OCI-LY7 (cell line): ENCODE data around the gene SLC39A10. TPM values are rescaled to one million over a fixed set of nuclear protein-coding genes. Genes with fewer than 3 reads are reported as not detected.

ENCODE experiments used
- BruUV-seq: library from RNA; stranded (reverse); fragments of 400-500 nt; replicated peaks from 2 replicates; lab custom pipeline; 2021; lab: Mats Ljungman, UMichigan
- CTCF ChIA-PET: fragments of 300-600 bp; sonication (Branson Sonifier 250); formaldehyde crosslinking; loops from one replicate; lab custom pipeline; 2022; ENCODE audit warnings: antibody characterized with exemption; ENCODE audit not compliant: unreplicated experiment; lab: Charles Lee
- POLR2A ChIA-PET: fragments of 300-600 bp; sonication (Branson Sonifier 250); formaldehyde crosslinking; loops from one replicate; lab custom pipeline; 2022; ENCODE audit warnings: antibody characterized with exemption; lab: Charles Lee
- DNase-seq: peaks from one replicate; pipeline ENCODE4 v3.0.0-alpha.2; 2015; ENCODE audit warnings: low spot score
- H2AFZ ChIP-seq: fragments of 200-600 bp; sonication (generic), shearing (Covaris generic); 2 replicates; pipeline ENCODE4 v1.6.1; 2014; ENCODE audit warnings: mild to moderate bottlenecking, antibody characterized with exemption, low read length, moderate library complexity
- H3K27ac ChIP-seq: fragments of 200-600 bp; sonication (generic); 2 replicates; pipeline ENCODE4 v1.5.1; 2014; ENCODE audit warnings: mixed run types, low read depth, mild to moderate bottlenecking, moderate library complexity, low read length, inconsistent platforms; ENCODE audit not compliant: poor library complexity, severe bottlenecking
- H3K36me3 ChIP-seq: fragments of 200-600 bp; sonication (generic); 2 replicates; pipeline ENCODE4 v1.6.1; 2014; ENCODE audit warnings: mild to moderate bottlenecking, antibody characterized with exemption, low read length, moderate library complexity, mixed read lengths; ENCODE audit not compliant: insufficient read depth
- H3K4me1 ChIP-seq: fragments of 200-600 bp; sonication (generic); 2 replicates; pipeline ENCODE4 v1.5.1; 2014; ENCODE audit warnings: mild to moderate bottlenecking, low read length; ENCODE audit not compliant: insufficient read depth, poor library complexity, severe bottlenecking
- H3K4me2 ChIP-seq: fragments of 200-600 bp; sonication (generic); 2 replicates; pipeline ENCODE4 v1.6.1; 2014; ENCODE audit warnings: mild to moderate bottlenecking, low read length
- H3K4me3 ChIP-seq: fragments of 200-600 bp; sonication (generic); 2 replicates; pipeline ENCODE4 v1.5.1; 2014; ENCODE audit warnings: mild to moderate bottlenecking, low read depth, low read length; ENCODE audit not compliant: poor library complexity, severe bottlenecking
- H3K79me2 ChIP-seq: fragments of 200-600 bp; sonication (generic); 2 replicates; pipeline ENCODE4 v1.6.1; 2016; ENCODE audit warnings: low read depth, mild to moderate bottlenecking, low read length, moderate library complexity, mixed read lengths; ENCODE audit not compliant: insufficient read depth
- H3K9me2 ChIP-seq: fragments of 200-600 bp; sonication (generic); 2 replicates; pipeline ENCODE4 v1.6.1; 2016; ENCODE audit warnings: mild to moderate bottlenecking, low read length, mixed read lengths; ENCODE audit not compliant: insufficient read depth
- H3K9me3 ChIP-seq: fragments of 200-600 bp; sonication (generic); 2 replicates; pipeline ENCODE4 v1.6.1; 2014; ENCODE audit warnings: mild to moderate bottlenecking, mixed run types, low read length, mixed read lengths
- H4K20me1 ChIP-seq: fragments of 200-600 bp; sonication (generic); 2 replicates; pipeline ENCODE4 v1.6.1; 2014; ENCODE audit warnings: mild to moderate bottlenecking, antibody characterized with exemption, low read length, moderate library complexity, mixed read lengths; ENCODE audit not compliant: insufficient read depth
- CTCF ChIP-seq: fragments of 200-600 bp; sonication (generic); conservative IDR thresholded peaks from 2 replicates; pipeline ENCODE4 v1.5.1; 2014; ENCODE audit warnings: mild to moderate bottlenecking, antibody characterized with exemption, low read length, moderate library complexity, mixed read lengths
- EZH2phosphoT487 ChIP-seq: fragments of 200-600 bp; sonication (generic); IDR thresholded peaks from 2 replicates; pipeline ENCODE4 v1.6.1; 2018; ENCODE audit warnings: low read depth, borderline replicate concordance, mild to moderate bottlenecking, mixed run types, antibody characterized with exemption, low read length, moderate library complexity, mixed read lengths
- intact Hi-C: fragments of 100-400 bp; cut with micrococcal nuclease; formaldehyde crosslinking; loops from one replicate; pipeline ENCODE4 v1.10.0; 2022; ENCODE audit not compliant: unreplicated experiment
- total RNA-seq, 2 experiments: library from RNA; depleted of rRNA in 1 of 2; stranded (reverse); fragments of >200 nt in 1 of 2; shearing (Covaris generic) in 1 of 2; gene quantifications; 2 replicates each; pipeline ENCODE4 v1.2.3, GENCODE V29; 2014 to 2022

Gene SLC39A10
- total RNA-seq, 2 experiments from 2014 or later, result 14.7 to 31.9 TPM

- no peaks in the 10 kb centered on the region for H3K9me2 ChIP-seq
- no peaks in the 10 kb centered on the region; the same call in 1 of the 2 replicates for H3K36me3 ChIP-seq
- no peak overlapping the region for H2AFZ ChIP-seq
- H3K9me3 ChIP-seq, result peaks cover 12% of the 10 kb centered on the region; the same call in 1 of the 2 replicates
- no peaks in the 10 kb centered on the region for H3K79me2 ChIP-seq
- 0 out of 2 replicates have a peak overlapping the region, but pooled peaks have one; percentile 10 for H3K4me2 ChIP-seq
- DNase-seq, result peak; percentile 7
- ChIA-PET POLR2A (interaction anchor here (0.7 to 1.5 kb wide), 2 partner anchors 9 to 135 kb away, joined by 4 to 8 read pairs; no protein-coding TSS in a partner anchor), CTCF (no interaction called here)
- TF ChIP-seq EZH2phosphoT487, result no peak
- no peak for TF ChIP-seq CTCF
- H3K4me1 ChIP-seq, result peaks cover 6% of the 10 kb centered on the region
- H4K20me1 ChIP-seq, result no peaks in the 10 kb centered on the region
- no TSS peak for BruUV-seq
- no peak overlapping the region for H3K27ac ChIP-seq
- intact Hi-C loops, result no loop called here
- H3K4me3 ChIP-seq, result no peak overlapping the region
Measured at GRCh38 chr2:195696012-195696411, 39.0 kb downstream of the SLC39A10 start.

- Histone ChIP-seq H2AFZ (no peak overlapping the region), H3K27ac (no peak overlapping the region), H3K4me3 (no peak overlapping the region), H3K9me3 (peaks cover 12% of the 10 kb centered on the region; the same call in 1 of the 2 replicates), H3K36me3 (no peaks in the 10 kb centered on the region; the same call in 1 of the 2 replicates), H4K20me1 (no peaks in the 10 kb centered on the region), H3K4me2 (no peak overlapping the region), H3K4me1 (peaks cover 6% of the 10 kb centered on the region), H3K9me2 (no peaks in the 10 kb centered on the region), H3K79me2 (no peaks in the 10 kb centered on the region)
- no peak for DNase-seq
- intact Hi-C loops, result loop anchor here (2.0 kb wide), 1 partner anchor 13 kb away; no protein-coding TSS in a partner anchor
- TF ChIP-seq EZH2phosphoT487 (no peak), CTCF (no peak)
- no TSS peak for BruUV-seq
- ChIA-PET CTCF (no interaction called here), POLR2A (interaction anchor here (0.6 kb wide), 1 partner anchor 9 kb away, joined by 3 read pairs; no protein-coding TSS in a partner anchor)
Measured at GRCh38 chr2:195697681-195698220, 40.7 kb downstream of the SLC39A10 start.

GRCh38 chr2:195700480-195700879 is 43.5 kb downstream of the SLC39A10 start:
- intact Hi-C loops, result no loop called here
- Histone ChIP-seq H3K4me3 (no peak overlapping the region), H3K4me2 (no peak overlapping the region), H3K4me1 (peaks cover 6% of the 10 kb centered on the region), H3K27ac (no peak overlapping the region), H4K20me1 (no peaks in the 10 kb centered on the region), H3K9me3 (peaks cover 12% of the 10 kb centered on the region; the same call in 1 of the 2 replicates), H3K9me2 (no peaks in the 10 kb centered on the region), H2AFZ (no peak overlapping the region), H3K36me3 (no peaks in the 10 kb centered on the region; the same call in 1 of the 2 replicates), H3K79me2 (no peaks in the 10 kb centered on the region)
- BruUV-seq, result no TSS peak
- ChIA-PET CTCF (no interaction called here), POLR2A (interaction anchor here (0.7 kb wide), 1 partner anchor 1248 kb away, joined by 3 read pairs; no protein-coding TSS in a partner anchor)
- no peak for DNase-seq
- TF ChIP-seq EZH2phosphoT487, result no peak
- no peak for TF ChIP-seq CTCF
